IMR-90 (cell line): ENCODE data around the gene ATP6V0A4. TPM values are rescaled to one million over a fixed set of nuclear protein-coding genes. Genes with fewer than 3 reads are reported as not detected.

ENCODE experiments used
- ATAC-seq: fragments of 200-7000 bp; cut with Tn5 transposase; 2 replicates; pipeline ENCODE4 v1.9.1; 2020; ENCODE audit warnings: low read depth, mild to moderate bottlenecking, moderate library complexity
- BruUV-seq: library from RNA; stranded (reverse); fragments of 400-500 nt; replicated peaks from 2 replicates; lab custom pipeline; 2021; lab: Mats Ljungman, UMichigan
- CTCF ChIA-PET: fragments of 300-600 bp; formaldehyde crosslinking; extraction: SDS; loops from one replicate; lab custom pipeline; 2021; ENCODE audit warnings: antibody characterized with exemption; lab: Yijun Ruan, JAX
- POLR2A ChIA-PET: fragments of 300-600 bp; sonication (Branson Sonifier 250); formaldehyde crosslinking; loops from one replicate; lab custom pipeline; 2022; ENCODE audit warnings: antibody characterized with exemption; ENCODE audit not compliant: unreplicated experiment; lab: Charles Lee
- DNase-seq: peaks from one replicate; pipeline ENCODE4 v3.0.0; 2013
- H2AFZ ChIP-seq: replicated peaks from 2 replicates; pipeline ENCODE3; 2013; ENCODE audit warnings: low read length, mild to moderate bottlenecking; ENCODE audit not compliant: poor library complexity
- H2AK5ac ChIP-seq: 2 replicates; pipeline ENCODE4 v1.6.1; 2013; ENCODE audit warnings: low read depth, low read length, inconsistent platforms
- H2AK9ac ChIP-seq: replicated peaks from 2 replicates; pipeline ENCODE3; 2013; ENCODE audit warnings: mild to moderate bottlenecking, low read depth, low read length, moderate library complexity; ENCODE audit not compliant: poor library complexity
- H2BK120ac ChIP-seq: 2 replicates; pipeline ENCODE4 v1.6.1; 2013; ENCODE audit warnings: low read depth, low read length, inconsistent platforms
- H2BK15ac ChIP-seq: 3 replicates; pipeline ENCODE4 v1.6.1; 2013; ENCODE audit warnings: low read depth, low read length, inconsistent platforms
- H2BK20ac ChIP-seq: 2 replicates; pipeline ENCODE4 v1.6.1; 2013; ENCODE audit warnings: low read depth, mild to moderate bottlenecking, inconsistent platforms, low read length, moderate library complexity
- H2BK5ac ChIP-seq: 2 replicates; pipeline ENCODE4 v1.6.1; 2013; ENCODE audit warnings: mild to moderate bottlenecking, low read depth, low read length, inconsistent platforms; ENCODE audit not compliant: poor library complexity, severe bottlenecking
- H3K14ac ChIP-seq: replicated peaks from 2 replicates; pipeline ENCODE4 v1.6.1; 2013; ENCODE audit warnings: low read depth, low read length, inconsistent platforms
- H3K18ac ChIP-seq: 2 replicates; pipeline ENCODE4 v1.6.1; 2013; ENCODE audit warnings: low read depth, low read length, control low read depth
- H3K23ac ChIP-seq: 2 replicates; pipeline ENCODE4 v1.6.1; 2013; ENCODE audit warnings: low read depth, low read length, inconsistent platforms
- H3K27ac ChIP-seq: 2 replicates; pipeline ENCODE4 v1.5.1; 2013; ENCODE audit warnings: mild to moderate bottlenecking, control low read depth, low read length; ENCODE audit not compliant: insufficient read depth
- H3K27me3 ChIP-seq: 2 replicates; pipeline ENCODE4 v1.6.1; 2013; ENCODE audit warnings: low read length; ENCODE audit not compliant: control insufficient read depth, insufficient read depth
- H3K36me3 ChIP-seq: 2 replicates; pipeline ENCODE4 v1.6.1; 2013; ENCODE audit warnings: low read length, mixed read lengths; ENCODE audit not compliant: control insufficient read depth, insufficient read depth
- H3K4ac ChIP-seq: 2 replicates; pipeline ENCODE4 v1.6.1; 2013; ENCODE audit warnings: low read depth, low read length, inconsistent platforms
- H3K4me1 ChIP-seq: 2 replicates; pipeline ENCODE4 v1.6.1; 2013; ENCODE audit warnings: low read length, mixed read lengths; ENCODE audit not compliant: control insufficient read depth, insufficient read depth
- H3K4me2 ChIP-seq: 2 replicates; pipeline ENCODE4 v1.6.1; 2013; ENCODE audit warnings: low read depth, mild to moderate bottlenecking, control low read depth, low read length, moderate library complexity
- H3K4me3 ChIP-seq: 2 replicates; pipeline ENCODE4 v1.5.1; 2013; ENCODE audit warnings: low read depth, mild to moderate bottlenecking, control low read depth, low read length, moderate library complexity; ENCODE audit not compliant: insufficient read depth
- H3K56ac ChIP-seq: 2 replicates; pipeline ENCODE4 v1.6.1; 2013; ENCODE audit warnings: low read length, inconsistent platforms; ENCODE audit not compliant: insufficient read depth; ENCODE audit errors: extremely low read depth
- H3K79me1 ChIP-seq, 2 experiments: 2 replicates each; pipeline ENCODE4 v1.6.1; 2013; ENCODE audit warnings: low read length in 2 of 2, inconsistent platforms in 1 of 2, low read depth in 1 of 2
- H3K9ac ChIP-seq: 2 replicates; pipeline ENCODE4 v1.6.1; 2013; ENCODE audit warnings: low read depth, low read length, control low read depth
- H3K9me1 ChIP-seq: 2 replicates; pipeline ENCODE4 v1.6.1; 2013; ENCODE audit warnings: low read length, inconsistent platforms; ENCODE audit not compliant: insufficient read depth
- H3K9me3 ChIP-seq: 2 replicates; pipeline ENCODE4 v1.6.1; 2013; ENCODE audit warnings: low read length; ENCODE audit not compliant: control insufficient read depth, insufficient read depth
- H4K20me1 ChIP-seq: 2 replicates; pipeline ENCODE4 v1.6.1; 2013; ENCODE audit warnings: low read length, inconsistent platforms; ENCODE audit not compliant: insufficient read depth
- H4K5ac ChIP-seq: 2 replicates; pipeline ENCODE4 v1.6.1; 2013; ENCODE audit warnings: mild to moderate bottlenecking, low read depth, low read length, control low read depth
- H4K8ac ChIP-seq, 2 experiments: 2 replicates each; pipeline ENCODE4 v1.6.1; 2013; ENCODE audit warnings: low read depth in 2 of 2, low read length in 2 of 2, control low read depth in 1 of 2, inconsistent platforms in 1 of 2
- H4K91ac ChIP-seq: 2 replicates; pipeline ENCODE4 v1.6.1; 2013; ENCODE audit warnings: low read depth, low read length, inconsistent platforms; ENCODE audit not compliant: insufficient read depth
- BHLHE40 ChIP-seq: fragments of 150-350 bp; IDR thresholded peaks from 2 replicates; pipeline ENCODE4 v1.6.1; 2016; ENCODE audit warnings: mild to moderate bottlenecking, low read depth, low read length
- MXI1 ChIP-seq: IDR thresholded peaks from 2 replicates; pipeline ENCODE4 v1.6.1; 2012; ENCODE audit warnings: low read depth, mild to moderate bottlenecking, low read length, moderate library complexity, borderline replicate concordance
- RAD21 ChIP-seq: IDR thresholded peaks from 2 replicates; pipeline ENCODE4 v1.6.1; 2012; ENCODE audit warnings: low read length, improper control_type of control experiment
- RCOR1 ChIP-seq: IDR thresholded peaks from 2 replicates; pipeline ENCODE4 v1.6.1; 2012; ENCODE audit warnings: mild to moderate bottlenecking, low read length, improper control_type of control experiment; ENCODE audit not compliant: insufficient replicate concordance
- USF2 ChIP-seq: fragments of 150-350 bp; IDR thresholded peaks from 2 replicates; pipeline ENCODE4 v1.6.1; 2017; ENCODE audit warnings: mild to moderate bottlenecking, antibody characterized with exemption, low read length, low read depth
- WGBS, 2 experiments: methylation state at CpG; one replicate each; pipeline versions ENCODE4 v1.1.5 to v1.1.7; 2013; ENCODE audit warnings: missing lambda C conversion rate in 2 of 2; ENCODE audit not compliant: insufficient read length in 1 of 2; ENCODE audit errors: extremely low coverage in 2 of 2; 5-methylcytosine and 5-hydroxymethylcytosine counted together
- dilution Hi-C: fragments of 300-500 bp; cut with HindIII; formaldehyde crosslinking; loops from one replicate; pipeline ENCODE4 v1.14.3; 2018; ENCODE audit warnings: low sequenced_read_pairs; ENCODE audit not compliant: unreplicated experiment
- in situ Hi-C: fragments of 300-500 bp; cut with MboI; formaldehyde crosslinking; loops from 3 replicates; pipeline ENCODE4 v1.14.3; 2019; ENCODE audit warnings: low sequenced_read_pairs, inconsistent platforms, mixed read lengths
- intact Hi-C: fragments of 100-400 bp; cut with micrococcal nuclease; formaldehyde crosslinking; loops from 2 replicates; pipeline ENCODE4 v1.10.0; 2022
- polyA plus RNA-seq, 3 experiments: library from polyadenylated mRNA; depleted of rRNA; stranded (reverse); fragments of >200 nt; gene quantifications; 2 replicates each; pipeline ENCODE4 v1.2.3, GENCODE V29; 2012; ENCODE audit warnings: low replicate concordance in 1 of 3
- total RNA-seq: library from RNA; depleted of rRNA; stranded (reverse); fragments of >200 nt; gene quantifications from 2 replicates; pipeline ENCODE4 v1.2.3, GENCODE V29; 2012
- TF ChIP-seq, protein P1 (sequence below): conservative IDR thresholded peaks from 2 replicates; pipeline ENCODE4 v1.5.1; 2012; ENCODE audit warnings: mild to moderate bottlenecking, low read depth, low read length, improper control_type of control experiment
- TF ChIP-seq, protein P2 (sequence below): fragments of 150-350 bp; IDR thresholded peaks from 2 replicates; pipeline ENCODE4 v1.6.1; 2016; ENCODE audit warnings: low read depth, mild to moderate bottlenecking, low read length, moderate library complexity, borderline replicate concordance

ATP6V0A4 gene
- total and polyA plus RNA-seq, 2 of the 4 experiments (the other 2 are of a cell fraction), result 0.05 to 0.18 TPM

GRCh38 chr7:138712652-138713051 is 85.3 kb downstream of the ATP6V0A4 start:
- Histone ChIP-seq H3K23ac (no peak overlapping the region), H3K79me1 (no peaks in the 10 kb centered on the region), H2BK5ac (no peak overlapping the region), H3K9me3 (peaks cover 5% of the 10 kb centered on the region; the same call in 1 of the 2 replicates), H3K27me3 (no peaks in the 10 kb centered on the region), H3K36me3 (no peaks in the 10 kb centered on the region), H3K56ac (no peak overlapping the region), H3K14ac (no peak overlapping the region), H2AFZ (no peak overlapping the region), H2AK9ac (no peak overlapping the region), H3K9me1 (no peaks in the 10 kb centered on the region), H4K20me1 (no peaks in the 10 kb centered on the region), H3K4me2 (no peak overlapping the region), H3K4me3 (no peak overlapping the region), H2BK20ac (no peak overlapping the region), H3K18ac (no peak overlapping the region), H3K27ac (no peak overlapping the region), H3K4me1 (no peaks in the 10 kb centered on the region), H2AK5ac (no peak overlapping the region), H3K9ac (no peak overlapping the region), H3K4ac (no peak overlapping the region), H2BK15ac (no peak overlapping the region), H2BK120ac (no peak overlapping the region), H4K8ac (no peak overlapping the region), H4K5ac (no peak overlapping the region), H4K91ac (no peak overlapping the region)
- ATAC-seq, result no peak
- in situ Hi-C loops (no loop called here), dilution Hi-C loops (no loop called here), intact Hi-C loops (no loop called here)
- no peak for DNase-seq
- TF ChIP-seq RCOR1 (no peak), RAD21 (no peak), USF2 (no peak), BHLHE40 (no peak), MXI1 (no peak)
- TF ChIP-seq, protein P1, sequence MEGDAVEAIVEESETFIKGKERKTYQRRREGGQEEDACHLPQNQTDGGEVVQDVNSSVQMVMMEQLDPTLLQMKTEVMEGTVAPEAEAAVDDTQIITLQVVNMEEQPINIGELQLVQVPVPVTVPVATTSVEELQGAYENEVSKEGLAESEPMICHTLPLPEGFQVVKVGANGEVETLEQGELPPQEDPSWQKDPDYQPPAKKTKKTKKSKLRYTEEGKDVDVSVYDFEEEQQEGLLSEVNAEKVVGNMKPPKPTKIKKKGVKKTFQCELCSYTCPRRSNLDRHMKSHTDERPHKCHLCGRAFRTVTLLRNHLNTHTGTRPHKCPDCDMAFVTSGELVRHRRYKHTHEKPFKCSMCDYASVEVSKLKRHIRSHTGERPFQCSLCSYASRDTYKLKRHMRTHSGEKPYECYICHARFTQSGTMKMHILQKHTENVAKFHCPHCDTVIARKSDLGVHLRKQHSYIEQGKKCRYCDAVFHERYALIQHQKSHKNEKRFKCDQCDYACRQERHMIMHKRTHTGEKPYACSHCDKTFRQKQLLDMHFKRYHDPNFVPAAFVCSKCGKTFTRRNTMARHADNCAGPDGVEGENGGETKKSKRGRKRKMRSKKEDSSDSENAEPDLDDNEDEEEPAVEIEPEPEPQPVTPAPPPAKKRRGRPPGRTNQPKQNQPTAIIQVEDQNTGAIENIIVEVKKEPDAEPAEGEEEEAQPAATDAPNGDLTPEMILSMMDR, result no peak
- TF ChIP-seq, protein P2, sequence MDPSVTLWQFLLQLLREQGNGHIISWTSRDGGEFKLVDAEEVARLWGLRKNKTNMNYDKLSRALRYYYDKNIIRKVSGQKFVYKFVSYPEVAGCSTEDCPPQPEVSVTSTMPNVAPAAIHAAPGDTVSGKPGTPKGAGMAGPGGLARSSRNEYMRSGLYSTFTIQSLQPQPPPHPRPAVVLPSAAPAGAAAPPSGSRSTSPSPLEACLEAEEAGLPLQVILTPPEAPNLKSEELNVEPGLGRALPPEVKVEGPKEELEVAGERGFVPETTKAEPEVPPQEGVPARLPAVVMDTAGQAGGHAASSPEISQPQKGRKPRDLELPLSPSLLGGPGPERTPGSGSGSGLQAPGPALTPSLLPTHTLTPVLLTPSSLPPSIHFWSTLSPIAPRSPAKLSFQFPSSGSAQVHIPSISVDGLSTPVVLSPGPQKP, result no peak
- no TSS peak for BruUV-seq
- CTCF ChIA-PET, result no interaction called here
- WGBS, 2 experiments, result no CpG with 5 or more reads among the region's 9 CpGs
- POLR2A ChIA-PET, result no interaction called here
